GM12874 (cell line): ENCODE results near the gene IL1RL2.

Source experiments
- TF ChIP-seq, protein P1 (sequence below): IDR thresholded peaks from 2 replicates; pipeline ENCODE4 v1.5.1; 2011; ENCODE audit warnings: low read depth, mild to moderate bottlenecking, control low read depth, low read length, moderate library complexity; ENCODE audit not compliant: insufficient read depth

Gene IL1RL2

DNA sequence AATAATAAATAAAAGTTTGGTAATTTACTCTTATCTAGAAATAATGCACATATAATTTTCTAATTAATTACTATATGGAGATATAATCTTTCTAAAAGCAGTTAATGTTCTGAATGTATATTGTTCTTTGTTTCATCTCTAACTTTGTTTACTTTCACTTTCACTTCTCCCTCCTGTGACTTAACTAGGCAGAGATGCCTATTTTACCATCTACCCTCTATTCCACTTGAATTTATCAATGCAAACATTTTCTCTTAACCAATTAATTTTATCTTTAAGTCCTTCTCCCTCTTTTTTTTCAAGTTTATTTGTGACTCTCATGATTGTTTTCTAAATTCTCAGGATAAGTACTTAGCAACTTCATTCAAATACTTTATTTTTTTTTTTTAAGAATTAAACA, 69.5 kb downstream of the IL1RL2 start:
- TF ChIP-seq, protein P1, sequence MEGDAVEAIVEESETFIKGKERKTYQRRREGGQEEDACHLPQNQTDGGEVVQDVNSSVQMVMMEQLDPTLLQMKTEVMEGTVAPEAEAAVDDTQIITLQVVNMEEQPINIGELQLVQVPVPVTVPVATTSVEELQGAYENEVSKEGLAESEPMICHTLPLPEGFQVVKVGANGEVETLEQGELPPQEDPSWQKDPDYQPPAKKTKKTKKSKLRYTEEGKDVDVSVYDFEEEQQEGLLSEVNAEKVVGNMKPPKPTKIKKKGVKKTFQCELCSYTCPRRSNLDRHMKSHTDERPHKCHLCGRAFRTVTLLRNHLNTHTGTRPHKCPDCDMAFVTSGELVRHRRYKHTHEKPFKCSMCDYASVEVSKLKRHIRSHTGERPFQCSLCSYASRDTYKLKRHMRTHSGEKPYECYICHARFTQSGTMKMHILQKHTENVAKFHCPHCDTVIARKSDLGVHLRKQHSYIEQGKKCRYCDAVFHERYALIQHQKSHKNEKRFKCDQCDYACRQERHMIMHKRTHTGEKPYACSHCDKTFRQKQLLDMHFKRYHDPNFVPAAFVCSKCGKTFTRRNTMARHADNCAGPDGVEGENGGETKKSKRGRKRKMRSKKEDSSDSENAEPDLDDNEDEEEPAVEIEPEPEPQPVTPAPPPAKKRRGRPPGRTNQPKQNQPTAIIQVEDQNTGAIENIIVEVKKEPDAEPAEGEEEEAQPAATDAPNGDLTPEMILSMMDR: no peak

DNA sequence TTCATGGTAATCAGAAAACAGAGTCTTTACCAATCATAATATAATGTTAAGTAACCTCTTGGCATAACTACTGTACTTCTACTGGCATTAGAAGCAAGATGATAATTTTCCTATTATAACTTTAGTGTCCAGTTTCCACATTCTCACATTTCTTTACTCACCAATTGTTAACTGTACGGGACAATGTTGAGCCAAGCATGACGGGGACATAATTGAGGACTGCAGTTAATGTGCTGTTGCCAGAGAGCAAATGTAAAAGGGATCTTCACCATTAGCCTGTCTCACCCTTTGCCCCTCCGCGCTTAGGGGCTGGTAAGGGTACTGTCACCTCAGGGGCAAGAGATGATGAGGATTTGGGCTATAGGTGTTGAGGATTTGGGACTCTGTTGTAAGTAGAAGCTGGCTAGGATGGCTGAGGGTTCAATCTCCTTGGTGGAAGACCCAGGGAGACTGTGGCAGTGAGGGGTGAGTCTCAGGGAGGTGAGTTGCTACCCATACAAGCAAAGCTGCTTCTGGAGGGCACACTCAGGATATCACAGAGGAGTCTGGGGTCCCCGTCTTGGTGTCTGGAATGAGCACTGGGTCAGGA, 70.1 kb downstream of the IL1RL2 start:
- TF ChIP-seq, protein P1: no peak

DNA sequence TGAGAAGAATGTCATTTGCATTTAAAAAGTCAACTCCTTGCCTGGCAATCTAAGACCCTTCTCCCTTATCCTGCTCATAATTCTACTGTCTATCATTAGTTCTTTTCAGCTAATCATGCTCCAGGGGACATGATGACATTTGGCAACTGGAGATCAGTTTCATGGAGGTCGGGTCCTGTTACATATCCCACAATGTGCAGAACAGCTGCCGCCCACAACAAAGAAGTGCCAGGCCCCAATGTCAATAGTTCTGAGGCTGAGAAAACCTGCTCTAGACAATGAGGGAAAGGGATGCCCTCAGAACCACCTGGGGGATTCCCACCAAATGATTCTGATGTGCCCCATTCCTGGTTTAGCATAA, 71.2 kb downstream of the IL1RL2 start:
- TF ChIP-seq, protein P1: no peak

DNA sequence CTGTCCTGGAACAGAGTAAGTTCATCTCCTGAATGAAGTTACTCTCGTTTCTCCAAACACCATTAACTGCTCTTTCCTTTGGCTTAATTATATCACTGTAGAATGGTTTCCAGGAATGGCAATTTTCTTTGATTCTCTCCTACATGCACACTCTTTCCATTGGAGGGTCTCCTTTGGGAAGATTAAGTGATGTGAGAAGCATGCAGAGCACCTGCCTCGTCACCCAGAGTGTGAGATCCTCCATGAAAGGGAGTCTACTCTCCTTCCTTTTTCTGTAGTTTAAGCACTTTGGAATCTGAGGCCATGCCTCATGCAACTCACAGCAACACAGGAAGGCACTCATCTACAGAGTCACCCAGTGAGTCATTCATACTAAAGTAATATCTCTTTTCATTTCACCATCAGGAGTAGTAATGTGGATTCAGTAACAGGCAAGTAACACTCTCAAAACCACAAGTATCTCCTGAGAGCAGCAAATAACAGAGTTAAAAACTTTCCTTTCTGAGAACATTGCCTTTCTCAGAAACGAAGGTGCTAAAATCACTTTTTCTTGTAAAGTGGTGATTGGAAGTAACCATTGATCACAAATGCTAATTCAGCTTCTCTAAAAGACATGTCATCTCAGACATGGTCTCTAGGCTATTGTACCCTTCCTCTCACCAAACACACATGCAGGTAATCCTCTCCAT, 71.7 kb downstream of the IL1RL2 start:
- TF ChIP-seq, protein P1: no peak

DNA sequence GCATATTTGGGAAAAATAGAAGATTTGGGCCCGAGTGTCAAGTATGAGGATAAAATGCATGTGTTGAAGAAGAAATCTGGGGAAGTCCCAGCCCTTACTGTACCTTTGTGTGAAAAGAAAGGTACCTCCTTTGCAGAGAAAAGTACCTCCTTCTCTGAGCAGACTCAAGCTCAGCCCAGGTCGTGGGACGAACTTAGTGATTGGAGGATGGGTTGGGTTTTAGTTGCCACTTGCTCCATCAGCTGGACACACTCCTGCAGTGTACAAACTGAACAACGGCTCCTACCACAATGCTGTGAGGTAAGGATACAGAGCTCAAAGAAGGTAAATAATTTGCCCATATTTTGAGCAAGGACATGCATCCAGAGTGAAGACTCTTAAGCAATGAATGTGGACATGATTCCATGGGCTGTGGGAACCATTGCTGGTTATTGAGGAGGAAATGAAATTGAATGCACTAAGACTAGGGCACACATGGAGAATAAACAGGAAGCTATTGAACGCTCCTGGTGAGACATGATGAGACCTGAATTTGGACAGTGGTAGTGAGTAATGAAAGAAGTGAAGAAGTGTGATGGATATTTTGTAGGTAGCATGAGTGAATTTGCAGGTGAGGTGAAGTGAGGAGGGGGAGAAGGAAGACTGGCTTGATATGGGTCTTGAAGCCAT, 74.8 kb downstream of the IL1RL2 start:
- TF ChIP-seq, protein P1: no peak

DNA sequence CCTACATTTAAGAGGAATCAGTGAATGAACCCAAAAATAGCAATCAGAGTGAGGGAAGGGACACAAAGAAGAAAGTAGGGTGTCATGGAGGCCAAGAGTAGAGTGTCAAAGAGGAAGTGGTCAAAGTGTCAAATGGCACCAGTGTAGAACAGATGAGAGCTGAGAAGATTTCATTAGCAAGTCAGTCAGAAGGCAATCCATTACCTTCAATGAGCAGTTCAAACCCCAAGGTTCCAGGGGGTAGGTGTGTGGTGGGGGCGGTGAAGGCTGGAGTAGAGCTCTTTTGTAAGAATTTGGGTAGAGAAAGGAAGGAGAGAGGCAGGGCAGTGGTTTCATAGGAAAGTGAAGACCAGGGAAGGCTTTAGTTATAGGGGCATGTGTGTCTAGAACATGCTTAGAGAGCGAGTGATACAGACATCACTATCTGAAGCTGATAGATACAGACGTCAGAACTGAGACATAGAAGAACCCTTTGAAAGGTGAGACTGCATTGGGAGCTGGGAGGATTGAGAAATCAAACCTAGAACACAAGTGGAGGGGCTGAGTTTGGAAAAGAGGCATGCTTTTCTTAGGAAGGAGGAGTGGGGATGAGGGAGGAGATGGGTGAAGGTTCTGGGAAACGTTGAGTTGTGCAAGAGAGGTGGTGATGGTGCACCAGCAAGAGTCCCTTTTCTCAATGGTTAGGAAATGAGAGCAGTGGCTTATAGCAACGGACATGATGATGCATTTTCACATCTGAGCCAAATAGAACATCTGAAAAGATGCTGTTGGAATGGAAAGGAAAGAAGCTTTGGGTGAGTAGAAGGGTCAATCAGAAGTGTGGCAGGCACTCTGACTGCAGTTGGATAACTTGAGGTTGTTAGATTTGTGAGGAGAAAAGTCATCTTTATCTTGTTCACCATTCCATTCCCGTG, 75.7 kb downstream of the IL1RL2 start:
- TF ChIP-seq, protein P1: no peak

DNA sequence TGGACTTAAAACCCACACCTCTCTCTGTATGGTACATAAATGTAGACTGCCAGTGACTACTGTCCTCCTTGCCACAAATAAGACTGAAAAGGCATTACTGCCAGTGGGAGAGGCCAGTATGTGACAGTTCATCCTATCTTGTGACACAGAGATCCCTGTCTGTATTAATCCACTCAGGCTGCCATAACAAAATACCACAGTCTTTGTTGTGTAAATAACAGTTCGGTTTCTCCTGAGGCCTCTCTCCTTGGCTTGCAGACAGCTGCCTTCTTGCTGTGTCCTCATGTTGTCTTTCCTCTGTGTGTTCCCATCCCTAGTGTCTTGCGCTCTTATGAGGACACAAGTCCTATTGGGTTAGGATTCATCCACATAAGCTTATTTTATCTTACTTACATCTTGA, 78.1 kb downstream of the IL1RL2 start:
- TF ChIP-seq, protein P1: no peak
